Tongue (tissue), 1 donor: ENCODE results near the gene ERLIN1. TPM values are rescaled to one million over a fixed set of nuclear protein-coding genes. Genes with fewer than 3 reads are reported as not detected.

Experiments used
- total RNA-seq: library from RNA; depleted of rRNA; stranded (reverse); fragments of >200 nt; gene quantifications from one replicate; pipeline ENCODE4 v1.2.3, GENCODE V29; 2014

The ERLIN1 gene
- total RNA-seq, 1 donor from 2014 or later = 35.8 TPM

Other genes with a start within 250 kb of the ERLIN1 start
- 23.8 TPM for gene DNMBP, start 176.1 kb downstream of the ERLIN1 start, total RNA-seq
- gene CPN1, start 104.2 kb downstream of the ERLIN1 start, total RNA-seq = not detected
- 20.5 TPM for gene CHUK, start 43.6 kb upstream of the ERLIN1 start, total RNA-seq
- gene CWF19L1, start 81.6 kb upstream of the ERLIN1 start, total RNA-seq = 29.4 TPM
- gene BLOC1S2, start 100.7 kb upstream of the ERLIN1 start, total RNA-seq = 27.9 TPM
- gene PKD2L1, start 144.2 kb upstream of the ERLIN1 start, total RNA-seq = not detected
- 15.7 TPM for gene SCD, start 161.2 kb upstream of the ERLIN1 start, total RNA-seq